B cell (primary cell): ENCODE measurements around the gene POLR1D.

Source experiments
- CTCF ChIP-seq: fragments of 200-600 bp; IDR thresholded peaks from one replicate; pipeline ENCODE4 v1.8.0; 2022; ENCODE audit warnings: antibody characterized with exemption, mild to moderate bottlenecking
- EZH2 ChIP-seq: IDR thresholded peaks from 2 replicates; pipeline ENCODE4 v1.6.1; 2012; ENCODE audit warnings: borderline replicate concordance, low read depth, mild to moderate bottlenecking, moderate library complexity, low read length; ENCODE audit not compliant: insufficient read depth, poor library complexity, severe bottlenecking

GRCh38 chr13:27654059-27654458, 32.4 kb downstream of the POLR1D start:
- no peak for TF ChIP-seq EZH2
- no peak for TF ChIP-seq CTCF
